GM19395 (cell line): ENCODE data around the gene ZNF660.

Source experiments
- ATAC-seq: cut with Tn5 transposase; IDR thresholded peaks from one replicate; pipeline ENCODE4 v1.9.1; 2021; ENCODE audit warnings: mild to moderate bottlenecking, moderate library complexity; ENCODE audit not compliant: unreplicated experiment

The ZNF660 gene

GRCh38 chr3:44628716-44629115 is 44.0 kb downstream of the ZNF660 start:
- no peak for ATAC-seq

- no peak for ATAC-seq
These were observed 47.4 kb downstream of the ZNF660 start for GRCh38 chr3:44632193-44632592.

GRCh38 chr3:44642337-44642736 is 57.6 kb downstream of the ZNF660 start:
- no peak for ATAC-seq

GRCh38 chr3:44643024-44643423 is 58.3 kb downstream of the ZNF660 start:
- no peak for ATAC-seq

GRCh38 chr3:44647771-44648170 is 63.0 kb downstream of the ZNF660 start:
- ATAC-seq = no peak

GRCh38 chr3:44648564-44649229 is 63.9 kb downstream of the ZNF660 start, which contains the start of gene ZNF35:
Gene ZNF35 (plus strand): TSS chr3:44648732. CDS start chr3:44651068, 2,336 bp downstream.
- ATAC-seq = peak; percentile 98
